Testis (tissue), 2 donors: ENCODE results near the gene CST1.
"Not testable (repeated sequence)": the region's sequence is repeated elsewhere in the genome, so short reads cannot be mapped to it uniquely, and the experiment has no call there.

Experiments used
- CTCF ChIP-seq, 3 experiments: fragments of 450-650 bp in 2 of 3; fragments of 200-600 bp in 1 of 3; sonication (generic) in 1 of 3; IDR thresholded peaks; one replicate each; pipeline ENCODE4 v1.5.1; 2016 to 2019; ENCODE audit warnings: antibody characterized with exemption in 3 of 3, mild to moderate bottlenecking in 2 of 3, moderate library complexity in 1 of 3
- POLR2A ChIP-seq: fragments of 450-650 bp; IDR thresholded peaks from one replicate; pipeline ENCODE4 v1.6.1; 2017; ENCODE audit warnings: antibody characterized with exemption, mild to moderate bottlenecking, moderate library complexity

GRCh38 chr20:23799216-23799847 is 48.6 kb upstream of the CST1 start:
- peak in 2 of 3 experiments; percentile 34 to 56 for TF ChIP-seq CTCF (IDR thresholded peaks at IDR 0.05)
- TF ChIP-seq POLR2A = not testable (repeated sequence)
